Measurements from ENCODE around the gene ANK3.

DNA sequence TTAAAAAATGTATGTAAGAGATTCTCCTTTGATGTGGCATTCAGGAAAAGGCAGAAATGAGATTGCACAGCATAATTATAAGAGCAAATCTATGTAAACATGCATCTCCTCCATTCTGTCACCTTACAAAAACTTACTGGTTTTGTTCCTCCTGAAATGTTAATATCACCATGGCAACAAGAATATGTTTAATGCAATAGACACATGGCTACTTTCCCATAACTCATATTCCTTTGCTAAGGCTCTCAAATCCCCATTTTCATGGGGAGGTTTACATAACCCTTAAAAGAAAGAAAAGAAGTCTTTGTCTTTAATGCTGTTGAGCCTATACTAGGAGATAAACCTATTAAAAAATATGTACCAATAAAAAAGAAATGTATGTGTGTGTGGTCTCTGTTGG is 136.2 kb downstream of the ANK3 start:
- TF ChIP-seq EZH2phosphoT487 (IDR thresholded peaks at IDR 0.05; ENCODE audit: unreplicated experiment), result no peak
- TF ChIP-seq, protein P1, sequence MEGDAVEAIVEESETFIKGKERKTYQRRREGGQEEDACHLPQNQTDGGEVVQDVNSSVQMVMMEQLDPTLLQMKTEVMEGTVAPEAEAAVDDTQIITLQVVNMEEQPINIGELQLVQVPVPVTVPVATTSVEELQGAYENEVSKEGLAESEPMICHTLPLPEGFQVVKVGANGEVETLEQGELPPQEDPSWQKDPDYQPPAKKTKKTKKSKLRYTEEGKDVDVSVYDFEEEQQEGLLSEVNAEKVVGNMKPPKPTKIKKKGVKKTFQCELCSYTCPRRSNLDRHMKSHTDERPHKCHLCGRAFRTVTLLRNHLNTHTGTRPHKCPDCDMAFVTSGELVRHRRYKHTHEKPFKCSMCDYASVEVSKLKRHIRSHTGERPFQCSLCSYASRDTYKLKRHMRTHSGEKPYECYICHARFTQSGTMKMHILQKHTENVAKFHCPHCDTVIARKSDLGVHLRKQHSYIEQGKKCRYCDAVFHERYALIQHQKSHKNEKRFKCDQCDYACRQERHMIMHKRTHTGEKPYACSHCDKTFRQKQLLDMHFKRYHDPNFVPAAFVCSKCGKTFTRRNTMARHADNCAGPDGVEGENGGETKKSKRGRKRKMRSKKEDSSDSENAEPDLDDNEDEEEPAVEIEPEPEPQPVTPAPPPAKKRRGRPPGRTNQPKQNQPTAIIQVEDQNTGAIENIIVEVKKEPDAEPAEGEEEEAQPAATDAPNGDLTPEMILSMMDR (conservative IDR thresholded peaks at IDR 0.05; ENCODE audit: low read depth in 2 of 2), result no peak
- TF ChIP-seq CREB1 (CRISPR knock-in tag; IDR thresholded peaks at IDR 0.05; ENCODE audit: low read depth), result no peak
- TF ChIP-seq ZNF114 (CRISPR knock-in tag; IDR thresholded peaks at IDR 0.05), result no peak
- no peak for TF ChIP-seq EZH2 (IDR thresholded peaks at IDR 0.05; ENCODE audit: low read depth, unreplicated experiment)
- TF ChIP-seq POLR2AphosphoS5 (IDR thresholded peaks at IDR 0.05; ENCODE audit: low read depth), result no peak
- TF ChIP-seq, protein P2, sequence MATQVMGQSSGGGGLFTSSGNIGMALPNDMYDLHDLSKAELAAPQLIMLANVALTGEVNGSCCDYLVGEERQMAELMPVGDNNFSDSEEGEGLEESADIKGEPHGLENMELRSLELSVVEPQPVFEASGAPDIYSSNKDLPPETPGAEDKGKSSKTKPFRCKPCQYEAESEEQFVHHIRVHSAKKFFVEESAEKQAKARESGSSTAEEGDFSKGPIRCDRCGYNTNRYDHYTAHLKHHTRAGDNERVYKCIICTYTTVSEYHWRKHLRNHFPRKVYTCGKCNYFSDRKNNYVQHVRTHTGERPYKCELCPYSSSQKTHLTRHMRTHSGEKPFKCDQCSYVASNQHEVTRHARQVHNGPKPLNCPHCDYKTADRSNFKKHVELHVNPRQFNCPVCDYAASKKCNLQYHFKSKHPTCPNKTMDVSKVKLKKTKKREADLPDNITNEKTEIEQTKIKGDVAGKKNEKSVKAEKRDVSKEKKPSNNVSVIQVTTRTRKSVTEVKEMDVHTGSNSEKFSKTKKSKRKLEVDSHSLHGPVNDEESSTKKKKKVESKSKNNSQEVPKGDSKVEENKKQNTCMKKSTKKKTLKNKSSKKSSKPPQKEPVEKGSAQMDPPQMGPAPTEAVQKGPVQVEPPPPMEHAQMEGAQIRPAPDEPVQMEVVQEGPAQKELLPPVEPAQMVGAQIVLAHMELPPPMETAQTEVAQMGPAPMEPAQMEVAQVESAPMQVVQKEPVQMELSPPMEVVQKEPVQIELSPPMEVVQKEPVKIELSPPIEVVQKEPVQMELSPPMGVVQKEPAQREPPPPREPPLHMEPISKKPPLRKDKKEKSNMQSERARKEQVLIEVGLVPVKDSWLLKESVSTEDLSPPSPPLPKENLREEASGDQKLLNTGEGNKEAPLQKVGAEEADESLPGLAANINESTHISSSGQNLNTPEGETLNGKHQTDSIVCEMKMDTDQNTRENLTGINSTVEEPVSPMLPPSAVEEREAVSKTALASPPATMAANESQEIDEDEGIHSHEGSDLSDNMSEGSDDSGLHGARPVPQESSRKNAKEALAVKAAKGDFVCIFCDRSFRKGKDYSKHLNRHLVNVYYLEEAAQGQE (IDR thresholded peaks at IDR 0.05; ENCODE audit: unreplicated experiment), result no peak
- TF ChIP-seq NANOG (IDR thresholded peaks at IDR 0.05; ENCODE audit: borderline replicate concordance), result no peak

Data from GM23338 (cell line).